ENCODE data around the gene TENM3.

TENM3 gene

GRCh38 chr4:182413550-182413949 lies 170.3 kb downstream of the TENM3 start:
- DNase-seq: no peak

- DNase-seq: no peak
Observed at GRCh38 chr4:182415116-182415515, 171.9 kb downstream of the TENM3 start.

- no peak for DNase-seq
Observed at GRCh38 chr4:182416067-182416466, 172.9 kb downstream of the TENM3 start.

GRCh38 chr4:182418054-182418734 lies 175.0 kb downstream of the TENM3 start:
- DNase-seq: no peak

GRCh38 chr4:182420189-182420588 lies 177.0 kb downstream of the TENM3 start:
- DNase-seq: no peak

GRCh38 chr4:182421753-182422152 lies 178.6 kb downstream of the TENM3 start:
- no peak for DNase-seq

GRCh38 chr4:182425302-182425701 lies 182.1 kb downstream of the TENM3 start:
- DNase-seq: no peak

- no peak for DNase-seq
Observed at GRCh38 chr4:182426901-182427300, 183.7 kb downstream of the TENM3 start.

GRCh38 chr4:182427554-182427953 lies 184.4 kb downstream of the TENM3 start:
- DNase-seq: no peak

- no peak for DNase-seq
Observed at GRCh38 chr4:182429896-182430295, 186.7 kb downstream of the TENM3 start.

GRCh38 chr4:182432819-182433218 lies 189.6 kb downstream of the TENM3 start:
- DNase-seq: no peak

- DNase-seq: no peak
Observed at GRCh38 chr4:182434720-182435119, 191.5 kb downstream of the TENM3 start.

GRCh38 chr4:182435401-182435800 lies 192.2 kb downstream of the TENM3 start:
- no peak for DNase-seq

- DNase-seq: no peak
Observed at GRCh38 chr4:182443070-182443469, 199.9 kb downstream of the TENM3 start.

- no peak for DNase-seq
Observed at GRCh38 chr4:182447767-182448280, 204.6 kb downstream of the TENM3 start.

GRCh38 chr4:182448281-182449151 lies 205.3 kb downstream of the TENM3 start:
- DNase-seq: peak in 1 of 2 donors; percentile 7

- DNase-seq: no peak
Observed at GRCh38 chr4:182449186-182449929, 206.2 kb downstream of the TENM3 start.

GRCh38 chr4:182449930-182450439 lies 206.8 kb downstream of the TENM3 start:
- DNase-seq: no peak

GRCh38 chr4:182451441-182451840 lies 208.2 kb downstream of the TENM3 start:
- no peak for DNase-seq

GRCh38 chr4:182453830-182454229 lies 210.6 kb downstream of the TENM3 start:
- DNase-seq: no peak

- no peak for DNase-seq
Observed at GRCh38 chr4:182454440-182455013, 211.3 kb downstream of the TENM3 start.

- DNase-seq: no peak
Observed at GRCh38 chr4:182465114-182465513, 221.9 kb downstream of the TENM3 start.

GRCh38 chr4:182465979-182466378 lies 222.8 kb downstream of the TENM3 start:
- DNase-seq: no peak

All from activated CD4-positive, alpha-beta T cell treated with anti-CD3 and anti-CD28 coated beads for 4 hours (primary cell).